Body of pancreas (tissue), 4 donors: ENCODE results near the gene MKRN3. TPM values are rescaled to one million over a fixed set of nuclear protein-coding genes. Genes with fewer than 3 reads are reported as not detected.
A peak's percentile ranks its signal among the peaks of the same experiment; 100 is the strongest.

Experiments
- ATAC-seq: fragments of 150-250 bp; one replicate; pipeline ENCODE4 v1.9.1; 2016
- DNase-seq, 4 donors: peaks; one replicate each; pipeline ENCODE4 v3.0.0-alpha.2; 2019
- H3K27ac ChIP-seq, 4 donors: fragments of 200-600 bp; sonication (generic); 1 replicate in 3 of 4; 2 replicates in 1 of 4; pipeline versions ENCODE4 v1.5.1 to v1.6.1; 2016 to 2019; ENCODE audit warnings: mild to moderate bottlenecking in 1 of 4, mixed read lengths in 1 of 4, moderate library complexity in 1 of 4
- H3K27me3 ChIP-seq, 2 donors: fragments of 200-600 bp; sonication (generic); one replicate each; pipeline ENCODE4 v1.6.0; 2016; ENCODE audit warnings: mild to moderate bottlenecking in 1 of 2
- H3K36me3 ChIP-seq, 2 donors: fragments of 200-600 bp; sonication (generic); replicated peaks in 1 of 2; 2 replicates each; pipeline ENCODE4 v1.5.1; 2016; ENCODE audit warnings: low read depth in 2 of 2; ENCODE audit not compliant: insufficient read depth in 1 of 2
- H3K4me1 ChIP-seq: fragments of 200-600 bp; sonication (generic); one replicate; pipeline ENCODE4 v1.6.0; 2016
- H3K4me3 ChIP-seq, 2 donors: fragments of 200-600 bp; sonication (generic); 1 replicate in 1 of 2; 2 replicates in 1 of 2; pipeline ENCODE4 v1.5.1; 2016 to 2019
- H3K9me3 ChIP-seq, 3 donors: fragments of 200-600 bp; sonication (generic); 1 replicate in 2 of 3; 2 replicates in 1 of 3; pipeline ENCODE4 v1.5.1; 2016
- POLR2A ChIP-seq, 3 donors: fragments of 450-650 bp; IDR thresholded peaks; one replicate each; pipeline ENCODE4 v1.6.1; 2016; ENCODE audit warnings: antibody characterized with exemption in 3 of 3, mild to moderate bottlenecking in 2 of 3
- WGBS, 2 donors: methylation state at CpG; one replicate each; pipeline ENCODE4 v1.1.5; 2017; 5-methylcytosine and 5-hydroxymethylcytosine counted together
- intact Hi-C: fragments of 100-400 bp; cut with DNase I; formaldehyde crosslinking; loops from one replicate; pipeline ENCODE4 v1.15.1; 2023
- total RNA-seq, 2 donors: library from RNA; depleted of rRNA; stranded (reverse); fragments of >200 nt; gene quantifications; one replicate each; pipeline ENCODE4 v1.1.0, GENCODE V29; 2016
- TF ChIP-seq, protein P1 (sequence below), 7 experiments: fragments of 450-650 bp in 4 of 7; fragments of 200-600 bp in 3 of 7; sonication (generic) in 3 of 7; IDR thresholded peaks; one replicate each; pipeline ENCODE4 v1.5.1; 2016 to 2019; ENCODE audit warnings: antibody characterized with exemption in 7 of 7

Gene MKRN3
- total RNA-seq, 2 donors from 2014 or later, result 0.26 TPM; not detected in 1

DNA sequence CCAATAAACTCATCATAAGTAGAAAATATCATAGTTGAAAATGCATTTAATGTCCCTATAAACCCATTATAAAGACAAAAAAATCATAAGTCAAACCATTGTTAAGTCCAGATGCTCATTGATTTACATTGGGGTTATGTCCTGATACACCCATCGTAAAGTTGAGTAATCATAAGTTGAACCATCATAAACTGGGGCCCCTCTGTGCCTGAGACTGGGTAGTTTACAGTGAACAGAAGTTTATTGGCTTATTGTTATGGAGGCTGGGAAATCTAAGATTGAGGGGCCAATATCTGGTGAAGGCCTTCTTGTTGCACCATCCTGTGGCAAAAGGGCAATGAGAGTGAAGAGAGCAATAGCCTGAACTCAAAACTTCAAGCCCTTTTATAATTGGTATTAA lies 10.6 kb downstream of the MKRN3 start:
- no peak overlapping the region for H3K4me3 ChIP-seq
- TF ChIP-seq, protein P1, sequence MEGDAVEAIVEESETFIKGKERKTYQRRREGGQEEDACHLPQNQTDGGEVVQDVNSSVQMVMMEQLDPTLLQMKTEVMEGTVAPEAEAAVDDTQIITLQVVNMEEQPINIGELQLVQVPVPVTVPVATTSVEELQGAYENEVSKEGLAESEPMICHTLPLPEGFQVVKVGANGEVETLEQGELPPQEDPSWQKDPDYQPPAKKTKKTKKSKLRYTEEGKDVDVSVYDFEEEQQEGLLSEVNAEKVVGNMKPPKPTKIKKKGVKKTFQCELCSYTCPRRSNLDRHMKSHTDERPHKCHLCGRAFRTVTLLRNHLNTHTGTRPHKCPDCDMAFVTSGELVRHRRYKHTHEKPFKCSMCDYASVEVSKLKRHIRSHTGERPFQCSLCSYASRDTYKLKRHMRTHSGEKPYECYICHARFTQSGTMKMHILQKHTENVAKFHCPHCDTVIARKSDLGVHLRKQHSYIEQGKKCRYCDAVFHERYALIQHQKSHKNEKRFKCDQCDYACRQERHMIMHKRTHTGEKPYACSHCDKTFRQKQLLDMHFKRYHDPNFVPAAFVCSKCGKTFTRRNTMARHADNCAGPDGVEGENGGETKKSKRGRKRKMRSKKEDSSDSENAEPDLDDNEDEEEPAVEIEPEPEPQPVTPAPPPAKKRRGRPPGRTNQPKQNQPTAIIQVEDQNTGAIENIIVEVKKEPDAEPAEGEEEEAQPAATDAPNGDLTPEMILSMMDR (IDR thresholded peaks at IDR 0.05), result no peak
- TF ChIP-seq POLR2A (IDR thresholded peaks at IDR 0.05), result no peak
- no peak overlapping the region for H3K27ac ChIP-seq
- no peaks in the 10 kb centered on the region for H3K4me1 ChIP-seq
- intact Hi-C loops, result no loop called here
- H3K36me3 ChIP-seq, result no peaks in the 10 kb centered on the region
- no peaks in the 10 kb centered on the region for H3K9me3 ChIP-seq
- ATAC-seq (no peak), DNase-seq (no peak)
- 75 to 86% methylated on average over 1 of the region's 1 CpG for WGBS, 2 donors
- no peaks in the 10 kb centered on the region for H3K27me3 ChIP-seq

DNA sequence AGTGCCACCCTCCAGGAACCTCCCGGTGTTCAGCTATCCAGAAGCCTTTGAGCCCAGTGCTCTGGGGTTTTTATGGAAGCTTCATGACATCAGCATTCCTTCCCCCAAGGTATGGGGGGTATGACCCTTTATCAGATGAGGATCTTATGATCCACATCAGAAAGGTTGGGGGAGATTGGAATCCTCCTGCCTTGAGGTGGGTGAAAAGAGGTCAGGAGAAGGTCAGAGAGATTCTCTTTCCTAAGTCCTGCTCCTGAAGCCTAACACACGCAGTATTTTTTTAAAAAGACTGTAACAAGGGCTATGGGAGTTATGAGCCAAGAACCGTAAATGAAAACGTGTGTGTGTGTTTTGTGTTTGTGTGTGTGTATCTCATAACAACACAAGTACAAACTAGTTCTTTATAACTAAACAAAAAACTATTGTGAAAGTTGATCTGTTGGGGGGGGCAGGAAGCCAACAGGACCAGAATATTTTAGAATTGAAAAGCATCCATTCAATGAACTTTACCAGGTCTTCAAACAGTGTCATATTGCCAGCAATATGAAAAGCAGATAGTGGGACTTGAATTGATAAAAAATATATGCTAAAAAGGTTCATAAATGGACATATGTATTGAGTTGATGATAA lies 13.2 kb downstream of the MKRN3 start:
- no peak overlapping the region for H3K27ac ChIP-seq
- intact Hi-C loops, result no loop called here
- H3K9me3 ChIP-seq, result no peaks in the 10 kb centered on the region
- DNase-seq (no peak), ATAC-seq (no peak)
- no peaks in the 10 kb centered on the region for H3K4me1 ChIP-seq
- TF ChIP-seq POLR2A (IDR thresholded peaks at IDR 0.05), result no peak
- TF ChIP-seq, protein P1 (IDR thresholded peaks at IDR 0.05), result no peak
- no peak overlapping the region for H3K4me3 ChIP-seq
- H3K36me3 ChIP-seq, result no peaks in the 10 kb centered on the region
- WGBS, 2 donors, result 71 to 79% methylated on average over 4 of the region's 4 CpGs
- no peaks in the 10 kb centered on the region for H3K27me3 ChIP-seq

DNA sequence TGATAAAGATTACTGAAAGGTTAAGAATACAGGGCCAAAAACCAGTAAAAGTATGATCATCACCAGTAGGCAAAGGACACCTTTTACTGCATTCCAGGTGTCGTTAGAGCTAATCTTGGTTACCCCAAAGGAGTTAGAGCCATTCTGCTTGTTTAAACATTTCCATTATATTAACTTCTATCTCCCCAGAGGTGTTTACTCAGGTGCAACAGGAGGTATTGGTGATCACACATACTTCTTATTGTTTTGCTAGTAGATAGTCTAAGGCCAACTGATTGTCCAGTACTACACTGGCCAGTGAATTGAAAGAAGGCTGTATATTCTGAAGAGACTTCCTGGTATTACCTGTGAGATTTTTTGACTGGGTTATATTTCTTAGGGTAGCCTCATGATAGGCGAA lies 22.8 kb downstream of the MKRN3 start:
- no peak for DNase-seq
- 43 to 57% methylated on average over 2 of the region's 2 CpGs for WGBS, 2 donors
- no peak for ATAC-seq
- Histone ChIP-seq H3K9me3 (no peaks in the 10 kb centered on the region), H3K4me1 (peaks cover 12% of the 10 kb centered on the region), H3K27ac (no peak overlapping the region), H3K27me3 (no peaks in the 10 kb centered on the region), H3K4me3 (no peak overlapping the region), H3K36me3 (no peaks in the 10 kb centered on the region)
- TF ChIP-seq, protein P1 (IDR thresholded peaks at IDR 0.05), result no peak
- no peak for TF ChIP-seq POLR2A (IDR thresholded peaks at IDR 0.05)
- intact Hi-C loops, result no loop called here

DNA sequence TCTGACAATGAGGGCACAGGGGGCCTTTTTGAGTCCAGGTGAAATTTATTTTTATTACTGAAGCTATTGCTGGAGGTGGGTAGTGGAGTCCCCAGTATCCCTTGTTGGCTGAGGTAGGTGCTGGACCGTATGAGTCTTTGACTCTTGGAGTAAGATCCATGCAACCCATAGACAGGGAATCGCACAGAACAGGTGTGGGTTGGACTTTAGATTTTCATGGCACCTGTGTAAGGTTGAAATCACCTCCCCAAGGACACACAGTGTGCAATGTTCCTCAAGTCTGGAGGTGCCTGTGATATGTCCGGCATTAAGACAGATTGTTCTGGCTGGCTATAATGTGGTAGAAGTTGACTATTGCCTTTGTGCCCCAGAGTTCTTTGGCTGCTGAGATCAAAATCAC lies 23.5 kb downstream of the MKRN3 start:
- TF ChIP-seq POLR2A (IDR thresholded peaks at IDR 0.05), result no peak
- TF ChIP-seq, protein P1 (IDR thresholded peaks at IDR 0.05), result no peak
- Histone ChIP-seq H3K27ac (no peak overlapping the region), H3K9me3 (no peaks in the 10 kb centered on the region), H3K27me3 (no peaks in the 10 kb centered on the region), H3K36me3 (no peaks in the 10 kb centered on the region), H3K4me3 (no peak overlapping the region), H3K4me1 (peaks cover 12% of the 10 kb centered on the region)
- ATAC-seq, result peak; percentile 40
- 31 to 41% methylated on average over 3 of the region's 3 CpGs for WGBS, 2 donors
- intact Hi-C loops, result no loop called here
- DNase-seq, result peak in 1 of 4 donors; percentile 6

DNA sequence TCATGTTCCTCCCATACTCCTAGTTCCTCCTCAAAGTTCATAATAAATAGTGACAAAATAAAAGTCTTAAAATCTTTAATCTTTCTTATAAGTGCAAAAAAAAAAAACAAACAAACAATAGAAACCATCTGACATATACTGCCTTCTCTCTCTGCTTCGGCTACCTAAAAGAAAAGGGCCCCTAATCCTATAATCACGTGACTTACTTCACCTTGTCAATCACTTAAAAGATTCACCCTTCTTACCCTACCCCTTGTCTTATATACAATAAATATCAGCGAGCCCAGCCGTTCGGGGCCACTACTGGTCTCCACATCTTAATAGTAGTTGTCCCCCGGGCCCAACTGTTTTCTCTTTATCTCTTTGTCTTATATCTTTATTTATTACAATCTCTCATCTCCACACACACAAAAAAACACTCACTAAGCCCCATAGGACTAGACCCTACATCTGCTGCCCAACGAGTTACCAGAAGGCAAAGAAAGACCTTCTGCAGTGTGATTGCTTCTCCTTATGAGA lies 28.8 kb downstream of the MKRN3 start:
- Histone ChIP-seq H3K4me3 (no peak overlapping the region), H3K4me1 (no peaks in the 10 kb centered on the region), H3K36me3 (no peaks in the 10 kb centered on the region), H3K27me3 (no peaks in the 10 kb centered on the region), H3K9me3 (no peaks in the 10 kb centered on the region), H3K27ac (no peak overlapping the region)
- TF ChIP-seq POLR2A (IDR thresholded peaks at IDR 0.05), result no peak
- TF ChIP-seq, protein P1 (IDR thresholded peaks at IDR 0.05), result no peak
- DNase-seq (no peak), ATAC-seq (no peak)
- intact Hi-C loops, result no loop called here
- WGBS, 2 donors, result 84 to 86% methylated on average over 7 of the region's 7 CpGs
